Smooth muscle cell (in vitro differentiated cells): Measurements from ENCODE around the gene FIZ1. TPM values are rescaled to one million over a fixed set of nuclear protein-coding genes. Genes with fewer than 3 reads are reported as not detected.

Experiments
- DNase-seq: peaks from one replicate; lab custom pipeline; 2025; ENCODE audit not compliant: unreplicated experiment; lab: John Stamatoyannopoulos, UW
- H2AFZ ChIP-seq: fragments of 200-600 bp; sonication (generic); 2 replicates; pipeline ENCODE4 v1.6.0; 2016; ENCODE audit warnings: antibody characterized with exemption, low read depth, mild to moderate bottlenecking
- H3F3A ChIP-seq: fragments of 200-600 bp; sonication (generic); 2 replicates; pipeline ENCODE4 v1.6.0; 2017; ENCODE audit warnings: antibody characterized with exemption, low read depth
- H3K27ac ChIP-seq: fragments of 200-600 bp; sonication (generic); 2 replicates; pipeline ENCODE4 v1.5.1; 2016; ENCODE audit warnings: low read depth, mild to moderate bottlenecking
- H3K27me3 ChIP-seq: fragments of 200-600 bp; sonication (generic); 2 replicates; pipeline ENCODE4 v1.6.1; 2016; ENCODE audit warnings: low read depth, mild to moderate bottlenecking
- H3K36me3 ChIP-seq: fragments of 200-600 bp; sonication (generic); 2 replicates; pipeline ENCODE4 v1.5.1; 2016; ENCODE audit warnings: low read depth
- H3K4me1 ChIP-seq: fragments of 200-600 bp; sonication (generic); 2 replicates; pipeline ENCODE4 v1.5.1; 2016; ENCODE audit warnings: low read depth
- H3K4me2 ChIP-seq: fragments of 200-600 bp; sonication (generic); 2 replicates; pipeline ENCODE4 v1.6.0; 2016; ENCODE audit warnings: mild to moderate bottlenecking
- H3K4me3 ChIP-seq: fragments of 200-600 bp; sonication (generic); 2 replicates; pipeline ENCODE4 v1.5.1; 2016; ENCODE audit warnings: mild to moderate bottlenecking
- H3K79me2 ChIP-seq: fragments of 200-600 bp; sonication (generic); 2 replicates; pipeline ENCODE4 v1.6.0; 2016; ENCODE audit warnings: low read depth, mild to moderate bottlenecking
- H3K9ac ChIP-seq: fragments of 200-600 bp; sonication (generic); 2 replicates; pipeline ENCODE4 v1.6.0; 2016; ENCODE audit warnings: low read depth
- H3K9me3 ChIP-seq: fragments of 200-600 bp; sonication (generic); replicated peaks from 2 replicates; pipeline ENCODE4 v1.5.1; 2016; ENCODE audit warnings: low read depth
- H4K20me1 ChIP-seq: fragments of 200-600 bp; sonication (generic); 2 replicates; pipeline ENCODE4 v1.6.0; 2016; ENCODE audit warnings: low read depth
- WGBS: methylation state at CpG from one replicate; pipeline ENCODE4 v1.1.7; 2016; ENCODE audit warnings: low lambda C conversion rate; 5-methylcytosine and 5-hydroxymethylcytosine counted together
- polyA plus RNA-seq: library from polyadenylated mRNA; unstranded; fragments of >200 nt; fragmentation: Nextera tagmentation; extraction: Ambion mirVana; gene quantifications from 2 replicates; pipeline ENCODE4 v1.2.1, GENCODE V29; 2016
- total RNA-seq: library from RNA; depleted of rRNA; stranded (reverse); fragments of >200 nt; gene quantifications from 2 replicates; pipeline ENCODE4 v1.2.3, GENCODE V29; 2014
- TF ChIP-seq, protein P1 (sequence below): fragments of 200-600 bp; sonication (generic); IDR thresholded peaks from 2 replicates; pipeline ENCODE4 v1.5.1; 2017; ENCODE audit warnings: borderline replicate concordance, mild to moderate bottlenecking, antibody characterized with exemption; ENCODE audit not compliant: insufficient read depth, poor library complexity, severe bottlenecking

Gene FIZ1
- total and polyA plus RNA-seq, 2 experiments from 2014 or later, result 10.4 to 17.7 TPM

DNA sequence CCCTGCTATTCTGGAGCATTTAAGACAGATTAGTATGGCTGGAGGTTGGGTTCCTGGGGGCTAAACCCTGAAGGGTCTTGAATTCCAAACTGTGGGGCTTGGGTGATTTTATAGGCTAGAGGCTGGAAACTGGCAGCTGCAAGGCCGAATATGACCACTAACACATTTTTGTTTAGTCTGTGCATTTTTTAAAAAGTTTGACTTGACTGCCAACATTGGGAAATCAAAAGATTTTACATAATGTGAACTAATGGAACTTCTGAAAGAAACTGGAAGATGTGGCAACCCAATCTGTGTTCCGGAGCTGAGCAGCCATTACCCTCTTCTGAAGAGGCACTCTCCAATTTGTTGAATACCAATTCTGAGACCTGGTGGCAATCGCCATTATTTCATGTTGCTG lies 20.0 kb upstream of the FIZ1 start:
- TF ChIP-seq, protein P1, sequence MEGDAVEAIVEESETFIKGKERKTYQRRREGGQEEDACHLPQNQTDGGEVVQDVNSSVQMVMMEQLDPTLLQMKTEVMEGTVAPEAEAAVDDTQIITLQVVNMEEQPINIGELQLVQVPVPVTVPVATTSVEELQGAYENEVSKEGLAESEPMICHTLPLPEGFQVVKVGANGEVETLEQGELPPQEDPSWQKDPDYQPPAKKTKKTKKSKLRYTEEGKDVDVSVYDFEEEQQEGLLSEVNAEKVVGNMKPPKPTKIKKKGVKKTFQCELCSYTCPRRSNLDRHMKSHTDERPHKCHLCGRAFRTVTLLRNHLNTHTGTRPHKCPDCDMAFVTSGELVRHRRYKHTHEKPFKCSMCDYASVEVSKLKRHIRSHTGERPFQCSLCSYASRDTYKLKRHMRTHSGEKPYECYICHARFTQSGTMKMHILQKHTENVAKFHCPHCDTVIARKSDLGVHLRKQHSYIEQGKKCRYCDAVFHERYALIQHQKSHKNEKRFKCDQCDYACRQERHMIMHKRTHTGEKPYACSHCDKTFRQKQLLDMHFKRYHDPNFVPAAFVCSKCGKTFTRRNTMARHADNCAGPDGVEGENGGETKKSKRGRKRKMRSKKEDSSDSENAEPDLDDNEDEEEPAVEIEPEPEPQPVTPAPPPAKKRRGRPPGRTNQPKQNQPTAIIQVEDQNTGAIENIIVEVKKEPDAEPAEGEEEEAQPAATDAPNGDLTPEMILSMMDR, result no peak
- Histone ChIP-seq H3K36me3 (no peaks in the 10 kb centered on the region), H3K4me1 (no peaks in the 10 kb centered on the region), H3F3A (peaks cover 12% of the 10 kb centered on the region), H3K27me3 (no peaks in the 10 kb centered on the region), H3K4me3 (no peak overlapping the region), H3K27ac (no peak overlapping the region), H3K4me2 (no peak overlapping the region), H3K79me2 (no peaks in the 10 kb centered on the region), H3K9me3 (no peaks in the 10 kb centered on the region), H2AFZ (no peak overlapping the region), H4K20me1 (peaks cover 8% of the 10 kb centered on the region), H3K9ac (no peak overlapping the region)
- no peak for DNase-seq
- 80% methylated on average over 3 of the region's 3 CpGs for WGBS

DNA sequence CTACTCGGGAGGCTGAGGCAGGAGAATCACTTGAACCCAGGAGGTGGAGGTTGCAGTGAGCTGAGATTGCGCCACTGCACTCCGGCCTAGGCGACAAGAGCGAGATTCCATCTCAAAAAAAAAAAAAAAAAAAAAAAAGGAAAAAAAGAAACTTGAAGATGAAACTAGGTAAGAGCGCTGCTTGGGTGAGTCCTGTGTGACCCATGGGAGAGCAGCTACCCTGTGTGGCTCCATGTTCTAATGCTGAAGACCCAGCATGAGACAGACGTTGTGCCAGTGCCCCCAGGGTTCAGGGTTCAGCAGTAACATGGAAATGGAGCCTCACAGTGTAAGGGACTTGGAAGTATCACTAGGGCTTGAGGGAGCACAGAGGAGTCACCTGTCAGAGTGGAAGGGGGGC lies 19.1 kb upstream of the FIZ1 start:
- no peak overlapping the region for H3K9ac ChIP-seq
- H3K79me2 ChIP-seq, result no peaks in the 10 kb centered on the region
- no peak overlapping the region for H3K4me2 ChIP-seq
- no peak overlapping the region for H2AFZ ChIP-seq
- no peak overlapping the region for H3K27ac ChIP-seq
- no peak for DNase-seq
- H4K20me1 ChIP-seq, result peaks cover 3% of the 10 kb centered on the region
- no peaks in the 10 kb centered on the region for H3K9me3 ChIP-seq
- no peak overlapping the region for H3K4me3 ChIP-seq
- 98% methylated on average over 7 of the region's 7 CpGs for WGBS
- H3K36me3 ChIP-seq, result no peaks in the 10 kb centered on the region
- no peaks in the 10 kb centered on the region for H3K4me1 ChIP-seq
- H3K27me3 ChIP-seq, result no peaks in the 10 kb centered on the region
- TF ChIP-seq, protein P1, result no peak
- H3F3A ChIP-seq, result peaks cover 7% of the 10 kb centered on the region

DNA sequence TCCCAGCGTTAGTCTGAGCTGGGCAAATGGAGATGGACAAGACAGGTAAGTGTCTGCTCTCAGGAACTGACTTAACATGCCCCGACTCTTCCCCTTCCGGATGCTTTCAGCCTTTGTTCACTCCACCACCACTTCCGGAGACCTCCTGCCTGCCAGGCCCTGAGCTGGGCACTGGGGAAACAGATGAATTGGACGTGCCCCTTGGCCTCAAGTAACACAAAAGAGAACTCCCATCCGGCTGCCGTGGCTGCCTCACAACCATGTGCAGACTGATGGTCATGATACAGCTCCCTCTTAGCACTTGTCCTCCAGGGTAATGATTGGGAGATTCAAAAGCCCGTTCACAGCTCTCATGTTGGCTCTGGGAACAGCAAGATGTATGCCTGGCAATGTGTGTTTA lies 18.1 kb upstream of the FIZ1 start:
- Histone ChIP-seq H3K9ac (no peak overlapping the region), H3F3A (peaks cover 4% of the 10 kb centered on the region), H3K79me2 (peaks cover 3% of the 10 kb centered on the region), H4K20me1 (peaks cover 11% of the 10 kb centered on the region), H3K4me2 (no peak overlapping the region), H3K36me3 (no peaks in the 10 kb centered on the region), H3K4me3 (no peak overlapping the region), H3K9me3 (no peaks in the 10 kb centered on the region), H3K27ac (no peak overlapping the region), H3K27me3 (no peaks in the 10 kb centered on the region), H2AFZ (no peak overlapping the region), H3K4me1 (no peaks in the 10 kb centered on the region)
- TF ChIP-seq, protein P1, result no peak
- 98% methylated on average over 8 of the region's 8 CpGs for WGBS
- no peak for DNase-seq

DNA sequence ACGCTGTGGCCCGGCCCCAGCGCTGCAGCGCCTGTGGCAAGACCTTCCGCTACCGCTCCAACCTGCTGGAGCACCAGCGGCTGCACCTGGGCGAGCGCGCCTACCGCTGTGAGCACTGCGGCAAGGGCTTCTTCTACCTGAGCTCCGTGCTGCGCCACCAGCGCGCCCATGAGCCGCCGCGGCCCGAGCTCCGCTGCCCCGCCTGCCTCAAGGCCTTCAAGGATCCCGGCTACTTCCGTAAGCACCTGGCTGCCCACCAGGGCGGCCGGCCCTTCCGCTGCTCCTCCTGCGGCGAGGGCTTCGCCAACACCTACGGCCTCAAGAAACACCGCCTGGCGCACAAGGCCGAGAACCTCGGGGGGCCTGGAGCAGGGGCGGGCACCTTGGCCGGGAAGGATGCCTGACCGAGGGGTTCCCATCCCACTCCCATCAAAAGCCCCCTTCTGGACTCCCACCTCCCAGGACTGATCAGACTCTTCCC lies 17.1 kb upstream of the FIZ1 start:
- H3K9ac ChIP-seq, result no peak overlapping the region
- peaks cover 20% of the 10 kb centered on the region for H4K20me1 ChIP-seq
- H3K27ac ChIP-seq, result no peak overlapping the region
- H3K27me3 ChIP-seq, result no peaks in the 10 kb centered on the region
- WGBS, result 98% methylated on average over 15 of the region's 38 CpGs
- no peaks in the 10 kb centered on the region for H3K4me1 ChIP-seq
- H3F3A ChIP-seq, result peaks cover 4% of the 10 kb centered on the region
- DNase-seq, result no peak
- no peaks in the 10 kb centered on the region for H3K36me3 ChIP-seq
- no peak overlapping the region for H3K4me3 ChIP-seq
- H3K79me2 ChIP-seq, result peaks cover 6% of the 10 kb centered on the region
- H3K4me2 ChIP-seq, result no peak overlapping the region
- H2AFZ ChIP-seq, result no peak overlapping the region
- no peaks in the 10 kb centered on the region for H3K9me3 ChIP-seq
- TF ChIP-seq, protein P1, result no peak
